Measurements from ENCODE around the gene NSMF.

DNA sequence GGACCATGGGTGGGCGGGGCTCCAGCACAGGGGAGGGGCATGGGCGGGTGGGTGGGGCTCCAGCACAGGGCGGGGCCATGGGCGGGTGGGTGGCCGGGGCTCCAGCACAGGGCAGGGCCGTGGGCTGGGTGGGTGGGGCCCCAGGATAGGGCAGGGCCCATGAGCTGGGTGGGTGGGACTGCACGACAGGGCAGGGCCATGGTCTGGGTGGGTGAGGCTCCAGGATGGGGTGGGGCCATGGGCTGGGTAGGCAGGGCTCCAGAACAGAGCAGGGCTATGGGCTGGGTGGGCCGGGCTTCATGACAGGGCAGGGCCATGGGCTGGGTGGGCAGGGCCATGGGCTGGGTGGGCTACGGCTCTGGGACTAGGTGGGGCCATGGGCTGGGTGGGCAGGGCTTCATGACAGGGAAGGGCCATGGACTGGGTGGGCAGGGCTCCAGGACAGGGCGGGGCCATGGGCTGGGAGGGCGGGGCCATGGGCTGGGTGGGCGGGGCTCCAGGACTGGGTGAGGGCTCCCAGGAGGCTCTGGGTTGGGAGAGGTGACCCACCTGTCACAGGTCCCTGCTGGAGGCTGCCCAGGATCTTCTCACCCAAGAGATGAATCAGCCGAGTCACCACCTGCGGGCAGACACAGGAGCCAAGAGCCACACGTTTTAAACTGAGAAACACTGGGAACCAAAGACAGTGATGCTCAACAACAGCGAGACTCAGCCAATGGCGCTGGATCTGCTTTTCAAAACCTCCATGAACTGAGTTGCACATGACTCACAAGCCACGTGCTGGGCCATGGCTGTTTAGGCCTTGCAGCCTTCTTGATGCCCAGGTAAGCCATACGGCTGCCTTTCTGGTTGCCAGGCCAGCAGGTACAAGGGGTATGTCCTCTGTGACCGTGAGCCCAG, 33.6 kb upstream of the NSMF start:
- TF ChIP-seq, protein P1, sequence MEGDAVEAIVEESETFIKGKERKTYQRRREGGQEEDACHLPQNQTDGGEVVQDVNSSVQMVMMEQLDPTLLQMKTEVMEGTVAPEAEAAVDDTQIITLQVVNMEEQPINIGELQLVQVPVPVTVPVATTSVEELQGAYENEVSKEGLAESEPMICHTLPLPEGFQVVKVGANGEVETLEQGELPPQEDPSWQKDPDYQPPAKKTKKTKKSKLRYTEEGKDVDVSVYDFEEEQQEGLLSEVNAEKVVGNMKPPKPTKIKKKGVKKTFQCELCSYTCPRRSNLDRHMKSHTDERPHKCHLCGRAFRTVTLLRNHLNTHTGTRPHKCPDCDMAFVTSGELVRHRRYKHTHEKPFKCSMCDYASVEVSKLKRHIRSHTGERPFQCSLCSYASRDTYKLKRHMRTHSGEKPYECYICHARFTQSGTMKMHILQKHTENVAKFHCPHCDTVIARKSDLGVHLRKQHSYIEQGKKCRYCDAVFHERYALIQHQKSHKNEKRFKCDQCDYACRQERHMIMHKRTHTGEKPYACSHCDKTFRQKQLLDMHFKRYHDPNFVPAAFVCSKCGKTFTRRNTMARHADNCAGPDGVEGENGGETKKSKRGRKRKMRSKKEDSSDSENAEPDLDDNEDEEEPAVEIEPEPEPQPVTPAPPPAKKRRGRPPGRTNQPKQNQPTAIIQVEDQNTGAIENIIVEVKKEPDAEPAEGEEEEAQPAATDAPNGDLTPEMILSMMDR (conservative IDR thresholded peaks at IDR 0.05; ENCODE audit: low read depth, low read length), result no peak
- TF ChIP-seq EZH2 (IDR thresholded peaks at IDR 0.05; ENCODE audit: borderline replicate concordance, low read depth, low read length, poor library complexity, severe bottlenecking), result no peak
